DMS53 (cell line): ENCODE measurements around the gene SLC35F3.

Source experiments
- DNase-seq: peaks from one replicate; lab custom pipeline; 2025; lab: John Stamatoyannopoulos, UW

SLC35F3 gene

GRCh38 chr1:233972951-233973635, 68.6 kb downstream of the SLC35F3 start:
- peak; percentile 17 for DNase-seq

GRCh38 chr1:233975486-233975885, 71.0 kb downstream of the SLC35F3 start:
- DNase-seq = no peak

GRCh38 chr1:233981042-233981675, 76.7 kb downstream of the SLC35F3 start:
- no peak for DNase-seq

- DNase-seq = no peak
Observed at GRCh38 chr1:233982827-233983518, 78.5 kb downstream of the SLC35F3 start.

GRCh38 chr1:233983811-233984210, 79.3 kb downstream of the SLC35F3 start:
- DNase-seq = no peak

GRCh38 chr1:233988963-233989696, 84.7 kb downstream of the SLC35F3 start:
- peak; percentile 13 for DNase-seq

- no peak for DNase-seq
Observed at GRCh38 chr1:233990486-233990885, 86.0 kb downstream of the SLC35F3 start.

- DNase-seq = peak; percentile 79
Observed at GRCh38 chr1:233993651-233994050, 89.2 kb downstream of the SLC35F3 start.

- DNase-seq = no peak
Observed at GRCh38 chr1:233994112-233994511, 89.6 kb downstream of the SLC35F3 start.

- no peak for DNase-seq
Observed at GRCh38 chr1:233998456-233998855, 94.0 kb downstream of the SLC35F3 start.

- no peak for DNase-seq
Observed at GRCh38 chr1:233998891-233999290, 94.4 kb downstream of the SLC35F3 start.

GRCh38 chr1:234000557-234001041, 96.1 kb downstream of the SLC35F3 start:
- DNase-seq = no peak

- DNase-seq = no peak
Observed at GRCh38 chr1:234001817-234002216, 97.3 kb downstream of the SLC35F3 start.

- DNase-seq = no peak
Observed at GRCh38 chr1:234004591-234004990, 100.1 kb downstream of the SLC35F3 start.

- DNase-seq = no peak
Observed at GRCh38 chr1:234007684-234008083, 103.2 kb downstream of the SLC35F3 start.

GRCh38 chr1:234008591-234008990, 104.1 kb downstream of the SLC35F3 start:
- DNase-seq = no peak

GRCh38 chr1:234009668-234010067, 105.2 kb downstream of the SLC35F3 start:
- no peak for DNase-seq

- no peak for DNase-seq
Observed at GRCh38 chr1:234014208-234014607, 109.7 kb downstream of the SLC35F3 start.

- DNase-seq = no peak
Observed at GRCh38 chr1:234018816-234019215, 114.3 kb downstream of the SLC35F3 start.

GRCh38 chr1:234019387-234019786, 114.9 kb downstream of the SLC35F3 start:
- DNase-seq = no peak

GRCh38 chr1:234022302-234022701, 117.8 kb downstream of the SLC35F3 start:
- no peak for DNase-seq

- no peak for DNase-seq
Observed at GRCh38 chr1:234039603-234040002, 135.1 kb downstream of the SLC35F3 start.
